HPDE6-E6E7 (cell line): Measurements from ENCODE around the gene ADIPOR2.
"Not testable (repeated sequence)": the region's sequence is repeated elsewhere in the genome, so short reads cannot be mapped to it uniquely, and the experiment has no call there.

Source experiments
- DNase-seq: peaks from one replicate; pipeline ENCODE4 v3.0.0; 2011; ENCODE audit warnings: missing footprints; ENCODE audit errors: extremely low spot score

Gene ADIPOR2

GRCh38 chr12:1812650-1813302 lies 121.9 kb downstream of the ADIPOR2 start:
- DNase-seq: no peak

GRCh38 chr12:1814266-1814665 lies 123.4 kb downstream of the ADIPOR2 start:
- no peak for DNase-seq

GRCh38 chr12:1815108-1815507 lies 124.2 kb downstream of the ADIPOR2 start:
- DNase-seq: no peak

- no peak for DNase-seq
Observed at GRCh38 chr12:1815814-1816729, 125.2 kb downstream of the ADIPOR2 start.

GRCh38 chr12:1816730-1817348 lies 126.0 kb downstream of the ADIPOR2 start:
- no peak for DNase-seq

GRCh38 chr12:1817928-1818327 lies 127.1 kb downstream of the ADIPOR2 start:
- DNase-seq: not testable (repeated sequence)

GRCh38 chr12:1819050-1819449 lies 128.2 kb downstream of the ADIPOR2 start:
- no peak for DNase-seq

GRCh38 chr12:1819571-1819970 lies 128.7 kb downstream of the ADIPOR2 start:
- no peak for DNase-seq

GRCh38 chr12:1820191-1820895 lies 129.5 kb downstream of the ADIPOR2 start, which contains the start of gene LRTM2:
TSS of gene LRTM2 (plus strand) at chr12:1820565. CDS start at chr12:1828149, 7,584 bp downstream.
- no peak for DNase-seq

GRCh38 chr12:1820896-1821291 lies 130.0 kb downstream of the ADIPOR2 start:
- no peak for DNase-seq

- no peak for DNase-seq
Observed at GRCh38 chr12:1821805-1822204, 130.9 kb downstream of the ADIPOR2 start.

GRCh38 chr12:1822699-1823098 lies 131.8 kb downstream of the ADIPOR2 start:
- DNase-seq: no peak

- no peak for DNase-seq
Observed at GRCh38 chr12:1823237-1823636, 132.4 kb downstream of the ADIPOR2 start.

- DNase-seq: no peak
Observed at GRCh38 chr12:1825382-1826102, 134.7 kb downstream of the ADIPOR2 start.

- DNase-seq: no peak
Observed at GRCh38 chr12:1826401-1826800, 135.5 kb downstream of the ADIPOR2 start.

- DNase-seq: no peak
Observed at GRCh38 chr12:1826867-1827705, 136.2 kb downstream of the ADIPOR2 start.

- DNase-seq: no peak
Observed at GRCh38 chr12:1827826-1828805, 137.2 kb downstream of the ADIPOR2 start.

GRCh38 chr12:1828856-1829255 lies 138.0 kb downstream of the ADIPOR2 start:
- no peak for DNase-seq

- no peak for DNase-seq
Observed at GRCh38 chr12:1829306-1829900, 138.5 kb downstream of the ADIPOR2 start.
